AG04449 (cell line): Measurements from ENCODE around the gene ZNF155.

Source experiments
- CTCF ChIA-PET: fragments of 350-600 bp; formaldehyde crosslinking; extraction: SDS; loops from one replicate; lab custom pipeline; 2021; ENCODE audit warnings: antibody characterized with exemption; lab: Yijun Ruan, JAX
- POLR2A ChIA-PET: fragments of 400-600, 350-600 bp; formaldehyde crosslinking; extraction: SDS; loops from one replicate; lab custom pipeline; 2020; ENCODE audit warnings: antibody characterized with exemption, inconsistent platforms; lab: Yijun Ruan, JAX
- DNase-seq: peaks from one replicate; pipeline ENCODE4 v3.0.0-alpha.2; 2010; ENCODE audit warnings: low read depth, low spot score
- H3K4me3 ChIP-seq: 2 replicates; pipeline ENCODE4 v1.5.1; 2011; ENCODE audit warnings: low read depth, mild to moderate bottlenecking, control low read depth, low read length
- TF ChIP-seq, protein P1 (sequence below): IDR thresholded peaks from one replicate; pipeline ENCODE4 v1.5.1; 2011; ENCODE audit warnings: mild to moderate bottlenecking, moderate library complexity, low read length, control low read depth, inconsistent platforms; ENCODE audit not compliant: insufficient read depth; ENCODE audit errors: missing control alignments

The ZNF155 gene

DNA sequence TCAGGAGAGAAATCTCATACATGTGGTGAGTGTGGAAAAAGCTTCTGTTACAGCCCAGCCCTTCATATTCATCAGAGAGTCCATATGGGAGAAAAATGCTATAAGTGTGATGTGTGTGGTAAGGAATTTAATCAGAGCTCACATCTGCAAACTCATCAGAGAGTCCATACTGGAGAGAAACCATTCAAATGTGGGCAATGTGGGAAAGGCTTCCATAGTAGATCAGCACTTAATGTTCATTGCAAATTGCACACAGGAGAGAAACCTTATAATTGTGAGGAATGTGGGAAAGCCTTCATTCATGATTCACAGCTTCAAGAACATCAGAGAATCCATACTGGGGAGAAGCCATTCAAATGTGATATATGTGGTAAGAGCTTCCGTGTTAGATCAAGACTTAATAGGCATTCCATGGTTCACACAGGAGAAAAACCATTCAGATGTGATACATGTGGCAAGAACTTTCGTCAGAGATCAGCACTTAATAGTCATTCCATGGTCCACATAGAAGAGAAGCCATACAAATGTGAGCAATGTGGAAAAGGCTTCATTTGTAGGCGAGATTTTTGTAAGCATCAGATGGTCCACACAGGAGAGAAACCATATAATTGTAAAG, 17.8 kb upstream of the ZNF155 start:
- POLR2A ChIA-PET, result no interaction called here
- H3K4me3 ChIP-seq, result no peak overlapping the region
- CTCF ChIA-PET, result no interaction called here

DNA sequence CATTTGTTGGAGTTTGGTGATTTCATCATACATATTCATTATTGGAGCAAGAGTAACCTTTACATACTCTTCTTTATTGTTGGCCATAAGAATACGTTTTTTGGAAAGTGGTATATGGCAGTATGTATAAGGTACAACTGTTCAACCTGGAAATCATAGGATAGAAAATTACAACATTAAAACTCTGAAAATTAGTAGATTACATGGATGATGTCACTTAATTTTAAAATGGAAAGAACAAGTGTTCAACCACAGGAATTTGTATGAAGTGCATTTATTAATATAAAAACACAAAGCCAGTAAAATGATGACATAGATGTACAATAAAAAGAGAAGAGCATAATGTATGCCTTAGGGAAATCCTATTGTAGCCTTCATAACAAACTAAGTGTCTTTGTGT, 7.3 kb upstream of the ZNF155 start:
- ChIA-PET POLR2A (no interaction called here), CTCF (no interaction called here)
- DNase-seq, result no peak
- TF ChIP-seq, protein P1, sequence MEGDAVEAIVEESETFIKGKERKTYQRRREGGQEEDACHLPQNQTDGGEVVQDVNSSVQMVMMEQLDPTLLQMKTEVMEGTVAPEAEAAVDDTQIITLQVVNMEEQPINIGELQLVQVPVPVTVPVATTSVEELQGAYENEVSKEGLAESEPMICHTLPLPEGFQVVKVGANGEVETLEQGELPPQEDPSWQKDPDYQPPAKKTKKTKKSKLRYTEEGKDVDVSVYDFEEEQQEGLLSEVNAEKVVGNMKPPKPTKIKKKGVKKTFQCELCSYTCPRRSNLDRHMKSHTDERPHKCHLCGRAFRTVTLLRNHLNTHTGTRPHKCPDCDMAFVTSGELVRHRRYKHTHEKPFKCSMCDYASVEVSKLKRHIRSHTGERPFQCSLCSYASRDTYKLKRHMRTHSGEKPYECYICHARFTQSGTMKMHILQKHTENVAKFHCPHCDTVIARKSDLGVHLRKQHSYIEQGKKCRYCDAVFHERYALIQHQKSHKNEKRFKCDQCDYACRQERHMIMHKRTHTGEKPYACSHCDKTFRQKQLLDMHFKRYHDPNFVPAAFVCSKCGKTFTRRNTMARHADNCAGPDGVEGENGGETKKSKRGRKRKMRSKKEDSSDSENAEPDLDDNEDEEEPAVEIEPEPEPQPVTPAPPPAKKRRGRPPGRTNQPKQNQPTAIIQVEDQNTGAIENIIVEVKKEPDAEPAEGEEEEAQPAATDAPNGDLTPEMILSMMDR, result no peak
- H3K4me3 ChIP-seq, result no peak overlapping the region

More for the DNA sequence above, 17.8 kb upstream of the ZNF155 start:
- DNase-seq, result no peak
- TF ChIP-seq, protein P1, result no peak

DNA sequence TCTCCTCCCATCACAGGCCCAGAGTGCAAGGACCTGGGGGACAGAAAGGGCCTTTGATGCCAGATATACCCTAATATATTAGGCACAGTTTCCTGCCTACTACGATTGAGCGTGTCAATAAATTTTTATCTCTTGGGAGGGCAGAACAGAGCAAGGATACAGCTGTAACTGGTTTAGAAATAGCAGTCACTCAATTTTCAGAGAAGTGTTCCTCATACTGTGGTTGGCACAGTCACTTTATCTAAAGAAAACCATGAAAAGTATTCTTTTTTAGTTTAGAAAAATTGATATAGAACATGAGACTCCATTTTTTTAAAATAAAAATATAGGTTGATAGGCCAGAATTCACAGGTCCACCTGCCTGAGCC, 460 bp upstream of the ZNF155 start:
- H3K4me3 ChIP-seq, result peak overlapping the region; percentile 94
- no peak for DNase-seq
- TF ChIP-seq, protein P1, result no peak
- ChIA-PET POLR2A (interaction anchor here (0.6 to 0.7 kb wide), 2 partner anchors 273 to 417 kb away, joined by 3 read pairs; no protein-coding TSS in a partner anchor), CTCF (interaction anchor here (0.6 kb wide), 1 partner anchor 12 kb away, joined by 3 read pairs; no protein-coding TSS in a partner anchor)

DNA sequence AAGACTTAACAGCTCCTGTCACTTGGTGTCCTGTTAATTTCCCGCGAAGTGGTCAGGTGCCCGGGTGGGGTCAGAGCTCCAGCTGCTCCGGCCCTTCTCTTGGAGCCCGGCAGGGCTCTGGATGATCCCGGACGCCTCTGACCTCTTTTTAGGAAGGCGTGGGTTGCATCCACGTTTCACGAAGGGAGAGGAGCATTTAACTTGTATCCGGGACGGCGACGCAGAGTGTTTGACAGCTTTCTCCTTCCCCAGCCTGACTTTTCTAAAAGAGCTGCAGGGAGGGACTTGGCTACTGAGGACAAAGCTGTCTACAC, 656 bp downstream of the ZNF155 start:
- TF ChIP-seq, protein P1, result no peak
- CTCF ChIA-PET, result interaction anchor here (1.2 kb wide), 1 partner anchor 17 kb away, joined by 3 read pairs; no protein-coding TSS in a partner anchor
- POLR2A ChIA-PET, result no interaction called here
- no peak for DNase-seq
- peak overlapping the region; percentile 94 for H3K4me3 ChIP-seq

- TF ChIP-seq, protein P1, result no peak
- ChIA-PET CTCF (no interaction called here), POLR2A (no interaction called here)
- no peak for DNase-seq
- no peak overlapping the region for H3K4me3 ChIP-seq
These were observed 13.8 kb downstream of the ZNF155 start for GRCh38 chr19:43997631-43998290.

GRCh38 chr19:44002212-44002565, 18.2 kb downstream of the ZNF155 start:
- H3K4me3 ChIP-seq, result peak overlapping the region; percentile 92
- DNase-seq, result no peak
- POLR2A ChIA-PET, result no interaction called here
- TF ChIP-seq, protein P1, result no peak
- CTCF ChIA-PET, result interaction anchor here (0.7 to 1.3 kb wide), 2 partner anchors 18 to 22 kb away, joined by 3 to 4 read pairs; partner anchors contain the start of gene ZNF222
